IMR-90 (cell line): Measurements from ENCODE around the gene SYPL2. TPM values are rescaled to one million over a fixed set of nuclear protein-coding genes. Genes with fewer than 3 reads are reported as not detected.

Source experiments
- ATAC-seq: fragments of 200-7000 bp; cut with Tn5 transposase; 2 replicates; pipeline ENCODE4 v1.9.1; 2020; ENCODE audit warnings: low read depth, mild to moderate bottlenecking, moderate library complexity
- BruUV-seq: library from RNA; stranded (reverse); fragments of 400-500 nt; replicated peaks from 2 replicates; lab custom pipeline; 2021; lab: Mats Ljungman, UMichigan
- CTCF ChIA-PET: fragments of 300-600 bp; formaldehyde crosslinking; extraction: SDS; loops from one replicate; lab custom pipeline; 2021; ENCODE audit warnings: antibody characterized with exemption; lab: Yijun Ruan, JAX
- POLR2A ChIA-PET: fragments of 300-600 bp; sonication (Branson Sonifier 250); formaldehyde crosslinking; loops from one replicate; lab custom pipeline; 2022; ENCODE audit warnings: antibody characterized with exemption; ENCODE audit not compliant: unreplicated experiment; lab: Charles Lee
- DNase-seq: peaks from one replicate; pipeline ENCODE4 v3.0.0; 2013
- H2AFZ ChIP-seq: replicated peaks from 2 replicates; pipeline ENCODE3; 2013; ENCODE audit warnings: low read length, mild to moderate bottlenecking; ENCODE audit not compliant: poor library complexity
- H2AK5ac ChIP-seq: 2 replicates; pipeline ENCODE4 v1.6.1; 2013; ENCODE audit warnings: low read depth, low read length, inconsistent platforms
- H2AK9ac ChIP-seq: replicated peaks from 2 replicates; pipeline ENCODE3; 2013; ENCODE audit warnings: mild to moderate bottlenecking, low read depth, low read length, moderate library complexity; ENCODE audit not compliant: poor library complexity
- H2BK120ac ChIP-seq: 2 replicates; pipeline ENCODE4 v1.6.1; 2013; ENCODE audit warnings: low read depth, low read length, inconsistent platforms
- H2BK15ac ChIP-seq: 3 replicates; pipeline ENCODE4 v1.6.1; 2013; ENCODE audit warnings: low read depth, low read length, inconsistent platforms
- H2BK20ac ChIP-seq: 2 replicates; pipeline ENCODE4 v1.6.1; 2013; ENCODE audit warnings: low read depth, mild to moderate bottlenecking, inconsistent platforms, low read length, moderate library complexity
- H2BK5ac ChIP-seq: 2 replicates; pipeline ENCODE4 v1.6.1; 2013; ENCODE audit warnings: mild to moderate bottlenecking, low read depth, low read length, inconsistent platforms; ENCODE audit not compliant: poor library complexity, severe bottlenecking
- H3K14ac ChIP-seq: replicated peaks from 2 replicates; pipeline ENCODE4 v1.6.1; 2013; ENCODE audit warnings: low read depth, low read length, inconsistent platforms
- H3K18ac ChIP-seq: 2 replicates; pipeline ENCODE4 v1.6.1; 2013; ENCODE audit warnings: low read depth, low read length, control low read depth
- H3K23ac ChIP-seq: 2 replicates; pipeline ENCODE4 v1.6.1; 2013; ENCODE audit warnings: low read depth, low read length, inconsistent platforms
- H3K27ac ChIP-seq: 2 replicates; pipeline ENCODE4 v1.5.1; 2013; ENCODE audit warnings: mild to moderate bottlenecking, control low read depth, low read length; ENCODE audit not compliant: insufficient read depth
- H3K27me3 ChIP-seq: 2 replicates; pipeline ENCODE4 v1.6.1; 2013; ENCODE audit warnings: low read length; ENCODE audit not compliant: control insufficient read depth, insufficient read depth
- H3K36me3 ChIP-seq: 2 replicates; pipeline ENCODE4 v1.6.1; 2013; ENCODE audit warnings: low read length, mixed read lengths; ENCODE audit not compliant: control insufficient read depth, insufficient read depth
- H3K4ac ChIP-seq: 2 replicates; pipeline ENCODE4 v1.6.1; 2013; ENCODE audit warnings: low read depth, low read length, inconsistent platforms
- H3K4me1 ChIP-seq: 2 replicates; pipeline ENCODE4 v1.6.1; 2013; ENCODE audit warnings: low read length, mixed read lengths; ENCODE audit not compliant: control insufficient read depth, insufficient read depth
- H3K4me2 ChIP-seq: 2 replicates; pipeline ENCODE4 v1.6.1; 2013; ENCODE audit warnings: low read depth, mild to moderate bottlenecking, control low read depth, low read length, moderate library complexity
- H3K4me3 ChIP-seq: 2 replicates; pipeline ENCODE4 v1.5.1; 2013; ENCODE audit warnings: low read depth, mild to moderate bottlenecking, control low read depth, low read length, moderate library complexity; ENCODE audit not compliant: insufficient read depth
- H3K56ac ChIP-seq: 2 replicates; pipeline ENCODE4 v1.6.1; 2013; ENCODE audit warnings: low read length, inconsistent platforms; ENCODE audit not compliant: insufficient read depth; ENCODE audit errors: extremely low read depth
- H3K79me1 ChIP-seq, 2 experiments: 2 replicates each; pipeline ENCODE4 v1.6.1; 2013; ENCODE audit warnings: low read length in 2 of 2, inconsistent platforms in 1 of 2, low read depth in 1 of 2
- H3K9ac ChIP-seq: 2 replicates; pipeline ENCODE4 v1.6.1; 2013; ENCODE audit warnings: low read depth, low read length, control low read depth
- H3K9me1 ChIP-seq: 2 replicates; pipeline ENCODE4 v1.6.1; 2013; ENCODE audit warnings: low read length, inconsistent platforms; ENCODE audit not compliant: insufficient read depth
- H3K9me3 ChIP-seq: 2 replicates; pipeline ENCODE4 v1.6.1; 2013; ENCODE audit warnings: low read length; ENCODE audit not compliant: control insufficient read depth, insufficient read depth
- H4K20me1 ChIP-seq: 2 replicates; pipeline ENCODE4 v1.6.1; 2013; ENCODE audit warnings: low read length, inconsistent platforms; ENCODE audit not compliant: insufficient read depth
- H4K5ac ChIP-seq: 2 replicates; pipeline ENCODE4 v1.6.1; 2013; ENCODE audit warnings: mild to moderate bottlenecking, low read depth, low read length, control low read depth
- H4K8ac ChIP-seq, 2 experiments: 2 replicates each; pipeline ENCODE4 v1.6.1; 2013; ENCODE audit warnings: low read depth in 2 of 2, low read length in 2 of 2, control low read depth in 1 of 2, inconsistent platforms in 1 of 2
- H4K91ac ChIP-seq: 2 replicates; pipeline ENCODE4 v1.6.1; 2013; ENCODE audit warnings: low read depth, low read length, inconsistent platforms; ENCODE audit not compliant: insufficient read depth
- BHLHE40 ChIP-seq: fragments of 150-350 bp; IDR thresholded peaks from 2 replicates; pipeline ENCODE4 v1.6.1; 2016; ENCODE audit warnings: mild to moderate bottlenecking, low read depth, low read length
- CTCF ChIP-seq: conservative IDR thresholded peaks from 2 replicates; pipeline ENCODE4 v1.5.1; 2012; ENCODE audit warnings: mild to moderate bottlenecking, low read depth, low read length, improper control_type of control experiment
- FOS ChIP-seq: fragments of 150-350 bp; IDR thresholded peaks from 2 replicates; pipeline ENCODE4 v1.6.1; 2016; ENCODE audit warnings: low read depth, low read length
- MAZ ChIP-seq: IDR thresholded peaks from 2 replicates; pipeline ENCODE4 v1.6.1; 2012; ENCODE audit warnings: low read depth, mild to moderate bottlenecking, low read length, improper control_type of control experiment, moderate library complexity, borderline replicate concordance
- MXI1 ChIP-seq: IDR thresholded peaks from 2 replicates; pipeline ENCODE4 v1.6.1; 2012; ENCODE audit warnings: low read depth, mild to moderate bottlenecking, low read length, moderate library complexity, borderline replicate concordance
- NFE2L2 ChIP-seq: fragments of 150-350 bp; IDR thresholded peaks from 2 replicates; pipeline ENCODE4 v1.6.1; 2016; ENCODE audit warnings: low read depth, mild to moderate bottlenecking, low read length
- POLR2A ChIP-seq: IDR thresholded peaks from 2 replicates; pipeline ENCODE4 v1.6.1; 2012; ENCODE audit warnings: mild to moderate bottlenecking, low read depth, low read length
- RAD21 ChIP-seq: IDR thresholded peaks from 2 replicates; pipeline ENCODE4 v1.6.1; 2012; ENCODE audit warnings: low read length, improper control_type of control experiment
- RCOR1 ChIP-seq: IDR thresholded peaks from 2 replicates; pipeline ENCODE4 v1.6.1; 2012; ENCODE audit warnings: mild to moderate bottlenecking, low read length, improper control_type of control experiment; ENCODE audit not compliant: insufficient replicate concordance
- RFX5 ChIP-seq: IDR thresholded peaks from 2 replicates; pipeline ENCODE4 v1.8.0; 2012; ENCODE audit warnings: low read depth, mild to moderate bottlenecking, low read length, moderate library complexity
- SMC3 ChIP-seq: fragments of 150-350 bp; IDR thresholded peaks from 2 replicates; pipeline ENCODE4 v1.6.1; 2016; ENCODE audit warnings: low read depth, mild to moderate bottlenecking, antibody characterized with exemption, low read length, moderate library complexity
- WGBS, 2 experiments: methylation state at CpG; one replicate each; pipeline versions ENCODE4 v1.1.5 to v1.1.7; 2013; ENCODE audit warnings: missing lambda C conversion rate in 2 of 2; ENCODE audit not compliant: insufficient read length in 1 of 2; ENCODE audit errors: extremely low coverage in 2 of 2; 5-methylcytosine and 5-hydroxymethylcytosine counted together
- dilution Hi-C: fragments of 300-500 bp; cut with HindIII; formaldehyde crosslinking; loops from one replicate; pipeline ENCODE4 v1.14.3; 2018; ENCODE audit warnings: low sequenced_read_pairs; ENCODE audit not compliant: unreplicated experiment
- in situ Hi-C: fragments of 300-500 bp; cut with MboI; formaldehyde crosslinking; loops from 3 replicates; pipeline ENCODE4 v1.14.3; 2019; ENCODE audit warnings: low sequenced_read_pairs, inconsistent platforms, mixed read lengths
- intact Hi-C: fragments of 100-400 bp; cut with micrococcal nuclease; formaldehyde crosslinking; loops from 2 replicates; pipeline ENCODE4 v1.10.0; 2022
- polyA plus RNA-seq, 3 experiments: library from polyadenylated mRNA; depleted of rRNA; stranded (reverse); fragments of >200 nt; gene quantifications; 2 replicates each; pipeline ENCODE4 v1.2.3, GENCODE V29; 2012; ENCODE audit warnings: low replicate concordance in 1 of 3
- total RNA-seq: library from RNA; depleted of rRNA; stranded (reverse); fragments of >200 nt; gene quantifications from 2 replicates; pipeline ENCODE4 v1.2.3, GENCODE V29; 2012
- TF ChIP-seq, protein P1 (sequence below): fragments of 150-350 bp; IDR thresholded peaks from 2 replicates; pipeline ENCODE4 v1.6.1; 2016; ENCODE audit warnings: low read depth, mild to moderate bottlenecking, low read length, moderate library complexity, borderline replicate concordance

SYPL2 gene
- total and polyA plus RNA-seq, 2 of the 4 experiments (the other 2 are of a cell fraction), result under 0.01 to 0.65 TPM

DNA sequence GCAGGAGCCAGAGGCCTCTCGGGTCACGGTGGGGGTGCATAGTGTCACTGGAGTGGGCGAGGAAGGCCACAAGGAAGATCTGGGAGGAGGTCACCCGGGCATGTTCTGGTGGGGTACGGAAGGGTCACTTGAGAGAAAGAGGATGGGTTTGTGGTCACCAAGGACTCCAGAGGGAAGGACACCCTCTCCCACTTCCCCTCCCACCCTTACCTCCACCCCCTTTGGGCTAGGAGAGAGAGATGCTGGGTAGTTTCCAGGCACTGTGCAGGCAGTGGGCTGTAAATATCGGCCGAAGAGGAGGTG lies 42.5 kb downstream of the SYPL2 start:
- ChIA-PET CTCF (interaction anchor here (4.0 kb wide), 1 partner anchor 23 kb away, joined by 13 read pairs; no protein-coding TSS in a partner anchor), POLR2A (no interaction called here)
- BruUV-seq, result no TSS peak
- peak overlapping the region; percentile 59 for H2AFZ ChIP-seq
- no peak for ATAC-seq
- no peak overlapping the region for H4K91ac ChIP-seq
- peaks cover 9% of the 10 kb centered on the region for H3K27me3 ChIP-seq
- H3K23ac ChIP-seq, result no peak overlapping the region
- intact Hi-C loops (no loop called here), in situ Hi-C loops (no loop called here), dilution Hi-C loops (no loop called here)
- no peak for TF ChIP-seq MAZ
- no peak for TF ChIP-seq POLR2A
- TF ChIP-seq RCOR1, result no peak
- no peak for TF ChIP-seq BHLHE40
- no peak for TF ChIP-seq RFX5
- TF ChIP-seq, protein P1, sequence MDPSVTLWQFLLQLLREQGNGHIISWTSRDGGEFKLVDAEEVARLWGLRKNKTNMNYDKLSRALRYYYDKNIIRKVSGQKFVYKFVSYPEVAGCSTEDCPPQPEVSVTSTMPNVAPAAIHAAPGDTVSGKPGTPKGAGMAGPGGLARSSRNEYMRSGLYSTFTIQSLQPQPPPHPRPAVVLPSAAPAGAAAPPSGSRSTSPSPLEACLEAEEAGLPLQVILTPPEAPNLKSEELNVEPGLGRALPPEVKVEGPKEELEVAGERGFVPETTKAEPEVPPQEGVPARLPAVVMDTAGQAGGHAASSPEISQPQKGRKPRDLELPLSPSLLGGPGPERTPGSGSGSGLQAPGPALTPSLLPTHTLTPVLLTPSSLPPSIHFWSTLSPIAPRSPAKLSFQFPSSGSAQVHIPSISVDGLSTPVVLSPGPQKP, result no peak
- no peak for TF ChIP-seq SMC3
- no peak for TF ChIP-seq RAD21
- no peak for TF ChIP-seq NFE2L2
- no peak for TF ChIP-seq CTCF
- no peak for TF ChIP-seq MXI1
- TF ChIP-seq FOS, result no peak
- DNase-seq, result no peak
- H4K8ac ChIP-seq, result no peak overlapping the region
- no peak overlapping the region for H3K14ac ChIP-seq
- H4K5ac ChIP-seq, result no peak overlapping the region
- H3K4me1 ChIP-seq, result peaks cover 5% of the 10 kb centered on the region
- no peaks in the 10 kb centered on the region for H3K79me1 ChIP-seq
- H4K20me1 ChIP-seq, result no peaks in the 10 kb centered on the region; the same call in 1 of the 2 replicates
- no peak overlapping the region for H2BK5ac ChIP-seq
- no peak overlapping the region for H2BK20ac ChIP-seq
- no peak overlapping the region for H3K9ac ChIP-seq
- H2AK5ac ChIP-seq, result no peak overlapping the region
- no peak overlapping the region for H3K56ac ChIP-seq
- no peak overlapping the region for H2BK120ac ChIP-seq
- H3K4me3 ChIP-seq, result peak overlapping the region; percentile 81; the same call in 1 of the 2 replicates
- peaks cover 5% of the 10 kb centered on the region; the same call in 1 of the 2 replicates for H3K9me1 ChIP-seq
- peak overlapping the region; percentile 84 for H2AK9ac ChIP-seq
- H3K18ac ChIP-seq, result no peak overlapping the region
- no peaks in the 10 kb centered on the region for H3K9me3 ChIP-seq
- no peak overlapping the region for H2BK15ac ChIP-seq
- WGBS, 2 experiments, result 100% methylated on average over 2 of the region's 7 CpGs; no CpG with 5 or more reads in 1 of the 2 experiments
- H3K4me2 ChIP-seq, result peak overlapping the region; percentile 80
- peaks cover 2% of the 10 kb centered on the region; the same call in 1 of the 2 replicates for H3K36me3 ChIP-seq
- no peak overlapping the region for H3K4ac ChIP-seq
- no peak overlapping the region for H3K27ac ChIP-seq
